GM18519 (cell line): Measurements from ENCODE around the gene CCL28.
"Not testable (repeated sequence)": the region's sequence is repeated elsewhere in the genome, so short reads cannot be mapped to it uniquely, and the experiment has no call there.

Experiments
- ATAC-seq: cut with Tn5 transposase; IDR thresholded peaks from one replicate; pipeline ENCODE4 v1.9.1; 2021; ENCODE audit warnings: mild to moderate bottlenecking, moderate library complexity; ENCODE audit not compliant: unreplicated experiment, low FRiP score

Gene CCL28

GRCh38 chr5:43412156-43412555 lies at the start of gene CCL28:
CCL28 (minus strand) TSS chr5:43412391; CDS start chr5:43412316, 75 bp downstream.
- no peak for ATAC-seq

- no peak for ATAC-seq
These were observed 48.9 kb upstream of the CCL28 start for GRCh38 chr5:43461066-43461465.

GRCh38 chr5:43456556-43456955 lies 44.4 kb upstream of the CCL28 start:
- no peak for ATAC-seq

GRCh38 chr5:43441575-43441974 lies 29.4 kb upstream of the CCL28 start:
- ATAC-seq = not testable (repeated sequence)

- no peak for ATAC-seq
These were observed 25.0 kb upstream of the CCL28 start for GRCh38 chr5:43437062-43437660.

- no peak for ATAC-seq
These were observed 21.2 kb upstream of the CCL28 start for GRCh38 chr5:43433382-43433781.

- no peak for ATAC-seq
These were observed 20.5 kb upstream of the CCL28 start for GRCh38 chr5:43432486-43433375.

GRCh38 chr5:43429706-43430105 lies 17.5 kb upstream of the CCL28 start:
- ATAC-seq = no peak

- no peak for ATAC-seq
These were observed 16.8 kb upstream of the CCL28 start for GRCh38 chr5:43429016-43429415.

GRCh38 chr5:43427306-43427705 lies 15.1 kb upstream of the CCL28 start:
- ATAC-seq = no peak

- no peak for ATAC-seq
These were observed 13.8 kb upstream of the CCL28 start for GRCh38 chr5:43425983-43426382.

GRCh38 chr5:43423086-43423485 lies 10.9 kb upstream of the CCL28 start:
- not testable (repeated sequence) for ATAC-seq

GRCh38 chr5:43422143-43422542 lies 10.0 kb upstream of the CCL28 start:
- no peak for ATAC-seq

GRCh38 chr5:43421450-43422133 lies 9.4 kb upstream of the CCL28 start:
- ATAC-seq = no peak

GRCh38 chr5:43420241-43420640 lies 8.1 kb upstream of the CCL28 start:
- no peak for ATAC-seq

GRCh38 chr5:43418561-43418960 lies 6.4 kb upstream of the CCL28 start:
- ATAC-seq = no peak

GRCh38 chr5:43416803-43417394 lies 4.7 kb upstream of the CCL28 start:
- ATAC-seq = no peak

- ATAC-seq = no peak
These were observed 4.0 kb upstream of the CCL28 start for GRCh38 chr5:43415935-43416802.

GRCh38 chr5:43413966-43414365 lies 1.8 kb upstream of the CCL28 start:
- no peak for ATAC-seq

GRCh38 chr5:43412644-43413043 lies 453 bp upstream of the CCL28 start:
- ATAC-seq = no peak
